K562 (cell line): ENCODE measurements around the gene UNC119. TPM values are rescaled to one million over a fixed set of nuclear protein-coding genes. Genes with fewer than 3 reads are reported as not detected.

Experiments
- AFF4 ChIP-seq: sonication (generic); formaldehyde crosslinking; IDR thresholded peaks from 2 replicates; pipeline ENCODE4 v1.8.0; 2023; ENCODE audit warnings: mild to moderate bottlenecking, missing genetic modification reagents
- CLOCK ChIP-seq: fragments of 250-450 bp; sonication (Bioruptor Pico); IDR thresholded peaks from 2 replicates; pipeline ENCODE4 v1.4.0; 2020; ENCODE audit warnings: mild to moderate bottlenecking, moderate library complexity, borderline replicate concordance
- CREB3L1 ChIP-seq: fragments of 450-650 bp; IDR thresholded peaks from 2 replicates; pipeline ENCODE4 v1.6.1; 2014; ENCODE audit warnings: low read depth, mild to moderate bottlenecking, moderate library complexity, borderline replicate concordance
- FOXO4 ChIP-seq: fragments of 450-650 bp; formaldehyde crosslinking; IDR thresholded peaks from 2 replicates; pipeline ENCODE4 v1.4.0; 2020; ENCODE audit warnings: mild to moderate bottlenecking, moderate library complexity
- GATA2 ChIP-seq: sonication (generic); formaldehyde crosslinking; IDR thresholded peaks from 2 replicates; pipeline ENCODE4 v1.4.0; 2020; ENCODE audit warnings: mild to moderate bottlenecking, missing genetic modification reagents
- ILK ChIP-seq: fragments of 450-650 bp; IDR thresholded peaks from 2 replicates; pipeline ENCODE4 v1.6.1; 2016; ENCODE audit warnings: missing genetic modification characterization, low read depth, mild to moderate bottlenecking, missing compliant biosample characterization, moderate library complexity, borderline replicate concordance
- KDM1A ChIP-seq, 2 experiments: fragments of 450-650 bp; IDR thresholded peaks; 2 replicates each; pipeline ENCODE4 v1.6.1; 2016; ENCODE audit warnings: mild to moderate bottlenecking in 2 of 2
- NEUROD1 ChIP-seq: fragments of 150-350 bp; IDR thresholded peaks from 2 replicates; pipeline ENCODE4 v1.6.1; 2014; ENCODE audit warnings: borderline replicate concordance, low read length, low read depth; ENCODE audit not compliant: partially characterized antibody
- PRPF4 ChIP-seq: fragments of 200-400 bp; formaldehyde crosslinking; IDR thresholded peaks from one replicate; pipeline ENCODE4 v1.6.1; 2017; ENCODE audit warnings: low read length, low read depth, mild to moderate bottlenecking; ENCODE audit not compliant: insufficient read depth, poor library complexity, severe bottlenecking
- SMAD3 ChIP-seq: fragments of 450-650 bp; formaldehyde crosslinking; conservative IDR thresholded peaks from 2 replicates; pipeline ENCODE4 v1.4.0; 2020; ENCODE audit warnings: mild to moderate bottlenecking
- ZFP91 ChIP-seq: sonication (generic); formaldehyde crosslinking; IDR thresholded peaks from 2 replicates; pipeline ENCODE4 v1.8.0; 2022; ENCODE audit warnings: mild to moderate bottlenecking, missing genetic modification reagents
- ZKSCAN1 ChIP-seq: fragments of 150-350 bp; IDR thresholded peaks from 2 replicates; pipeline ENCODE4 v1.6.1; 2016; ENCODE audit warnings: low read depth, low read length
- ZNF175 ChIP-seq: fragments of 200-800 bp; sonication (Bioruptor generic); IDR thresholded peaks from 2 replicates; pipeline ENCODE4 v1.6.1; 2016; ENCODE audit warnings: low read depth, mild to moderate bottlenecking, missing genetic modification characterization, missing compliant biosample characterization
- ZNF274 ChIP-seq: IDR thresholded peaks from 2 replicates; pipeline ENCODE4 v1.6.1; 2011; ENCODE audit warnings: low read depth, mild to moderate bottlenecking, low read length, moderate library complexity, borderline replicate concordance
- ZNF444 ChIP-seq: fragments of 250-450 bp; sonication (Bioruptor Pico); IDR thresholded peaks from 2 replicates; pipeline ENCODE4 v1.4.0; 2020; ENCODE audit warnings: mild to moderate bottlenecking, moderate library complexity
- ZNF668 ChIP-seq: fragments of 250-450 bp; sonication (Bioruptor Pico); IDR thresholded peaks from 2 replicates; pipeline ENCODE4 v1.8.0; 2022; ENCODE audit warnings: mild to moderate bottlenecking, inconsistent platforms
- polyA plus RNA-seq, 8 experiments: library from polyadenylated mRNA; depleted of rRNA in 4 of 8; stranded (reverse) in 5 of 8; unstranded in 3 of 8; fragments of >200 nt; fragmentation: Nextera tagmentation in 2 of 8; fragmentation: Illumina TruSeq in 1 of 8; extraction: Ambion mirVana in 2 of 8; extraction: Trizol in 1 of 8; gene quantifications; 2 replicates each; pipeline versions ENCODE4 v1.2.1 to v1.2.3, GENCODE V29; 2011 to 2014; ENCODE audit warnings: inconsistent platforms in 1 of 8, missing spikeins in 1 of 8
- total RNA-seq, 7 experiments: library from RNA; depleted of rRNA in 6 of 7; stranded (reverse); fragments of >200 nt in 6 of 7; fragmentation: Illumina TruSeq in 2 of 7; extraction: Trizol in 2 of 7; gene quantifications; 2 replicates each; pipeline versions ENCODE4 v1.2.1 to v1.2.3, GENCODE V29; 2011 to 2021; ENCODE audit warnings: low replicate concordance in 1 of 7

The UNC119 gene
- total and polyA plus RNA-seq, 9 of the 15 experiments (the other 6 are each of a cell fraction or from before 2014, with no cell fraction given): 0.37 to 47.7 (median 16.3) TPM

- TF ChIP-seq AFF4 (CRISPR knock-in tag): no peak
- TF ChIP-seq ZNF668: no peak
- TF ChIP-seq ZKSCAN1: peak; percentile 76; the same call in 1 of the 2 replicates
- peak; percentile 97 for TF ChIP-seq GATA2 (CRISPR knock-in tag)
- TF ChIP-seq ZNF274: peak; percentile 62; the same call in 1 of the 2 replicates
- TF ChIP-seq KDM1A (IDR thresholded peaks at IDR 0.05): peak; percentile 93 to 95
- TF ChIP-seq CLOCK (CRISPR knock-in tag): no peak
- TF ChIP-seq CREB3L1: no peak
- TF ChIP-seq ZNF175 (CRISPR knock-in tag): peak; percentile 75; the same call in 1 of the 2 replicates
- peak; percentile 34 for TF ChIP-seq NEUROD1
- peak; percentile 81 for TF ChIP-seq SMAD3 (CRISPR knock-in tag)
- no peak for TF ChIP-seq FOXO4
- TF ChIP-seq ILK (tag): no peak
- no peak for TF ChIP-seq ZNF444 (CRISPR knock-in tag)
- no peak for TF ChIP-seq ZFP91 (CRISPR knock-in tag)
- TF ChIP-seq PRPF4: no peak
Observed at GRCh38 chr17:28527181-28527681, 25.2 kb downstream of the UNC119 start (continued).
